GM06990 (cell line): Measurements from ENCODE around the gene RHOC.

ENCODE experiments used
- DNase-seq: peaks from one replicate; pipeline ENCODE4 v3.0.0-alpha.2; 2011; ENCODE audit not compliant: insufficient read length; ENCODE audit errors: extremely low read depth
- H3K27me3 ChIP-seq: replicated peaks from 2 replicates; pipeline ENCODE4 v1.6.0; 2011; ENCODE audit warnings: low read length; ENCODE audit not compliant: control insufficient read depth, insufficient read depth
- H3K36me3 ChIP-seq: 2 replicates; pipeline ENCODE4 v1.5.1; 2011; ENCODE audit warnings: low read length; ENCODE audit not compliant: control insufficient read depth, insufficient read depth
- H3K4me3 ChIP-seq: replicated peaks from 2 replicates; pipeline ENCODE4 v1.5.1; 2011; ENCODE audit warnings: low read depth, mild to moderate bottlenecking, control low read depth, low read length
- TF ChIP-seq, protein P1 (sequence below): IDR thresholded peaks from 2 replicates; pipeline ENCODE4 v1.5.1; 2011; ENCODE audit warnings: low read length, control low read depth, mild to moderate bottlenecking, inconsistent platforms; ENCODE audit not compliant: insufficient read depth, poor library complexity, severe bottlenecking

Gene RHOC

GRCh38 chr1:112707221-112708001 lies 484 bp upstream of the RHOC start:
- peak overlapping the region; percentile 85 for H3K4me3 ChIP-seq
- DNase-seq = peak; percentile 84
- H3K36me3 ChIP-seq = 0 out of 2 replicates have a peak, but pooled peaks cover 2% of the 10 kb centered on the region
- TF ChIP-seq, protein P1, sequence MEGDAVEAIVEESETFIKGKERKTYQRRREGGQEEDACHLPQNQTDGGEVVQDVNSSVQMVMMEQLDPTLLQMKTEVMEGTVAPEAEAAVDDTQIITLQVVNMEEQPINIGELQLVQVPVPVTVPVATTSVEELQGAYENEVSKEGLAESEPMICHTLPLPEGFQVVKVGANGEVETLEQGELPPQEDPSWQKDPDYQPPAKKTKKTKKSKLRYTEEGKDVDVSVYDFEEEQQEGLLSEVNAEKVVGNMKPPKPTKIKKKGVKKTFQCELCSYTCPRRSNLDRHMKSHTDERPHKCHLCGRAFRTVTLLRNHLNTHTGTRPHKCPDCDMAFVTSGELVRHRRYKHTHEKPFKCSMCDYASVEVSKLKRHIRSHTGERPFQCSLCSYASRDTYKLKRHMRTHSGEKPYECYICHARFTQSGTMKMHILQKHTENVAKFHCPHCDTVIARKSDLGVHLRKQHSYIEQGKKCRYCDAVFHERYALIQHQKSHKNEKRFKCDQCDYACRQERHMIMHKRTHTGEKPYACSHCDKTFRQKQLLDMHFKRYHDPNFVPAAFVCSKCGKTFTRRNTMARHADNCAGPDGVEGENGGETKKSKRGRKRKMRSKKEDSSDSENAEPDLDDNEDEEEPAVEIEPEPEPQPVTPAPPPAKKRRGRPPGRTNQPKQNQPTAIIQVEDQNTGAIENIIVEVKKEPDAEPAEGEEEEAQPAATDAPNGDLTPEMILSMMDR = peak; percentile 97
- H3K27me3 ChIP-seq = no peaks in the 10 kb centered on the region

DNA sequence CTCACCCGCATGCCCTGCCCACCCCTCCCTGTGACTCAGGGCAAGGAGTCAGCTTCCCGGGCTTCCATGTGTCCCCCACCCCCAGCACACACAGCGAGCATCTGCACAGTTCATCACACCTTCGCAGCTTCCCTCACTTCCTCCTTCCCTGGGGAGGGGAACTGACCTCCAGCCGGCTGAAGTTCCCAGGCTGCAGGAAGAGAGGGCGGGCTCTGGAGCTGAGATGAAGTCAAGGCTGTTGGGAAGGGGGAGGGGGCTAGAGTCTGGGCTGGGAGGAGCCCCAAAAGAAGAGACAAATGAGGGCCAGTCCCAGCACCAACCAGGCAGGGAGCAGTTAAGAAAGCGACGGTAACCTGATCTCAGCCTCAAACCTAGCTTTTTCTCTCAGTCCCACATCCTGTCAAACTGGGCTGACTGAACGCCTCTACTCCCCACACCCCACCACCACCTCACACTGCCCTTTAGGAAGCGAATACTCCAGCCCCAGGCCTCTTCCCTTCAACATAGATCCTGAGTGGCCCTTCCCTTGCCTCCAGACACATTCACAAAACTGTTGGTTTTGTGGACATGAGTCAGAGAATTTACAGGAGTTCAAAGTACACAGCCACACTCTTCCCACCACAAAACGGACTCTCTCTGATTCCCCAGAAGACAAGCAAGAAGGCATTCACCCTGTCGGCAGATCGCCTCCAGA lies 1.8 kb downstream of the RHOC start:
- no peaks in the 10 kb centered on the region for H3K27me3 ChIP-seq
- peak; percentile 75 for DNase-seq
- TF ChIP-seq, protein P1 = no peak
- peaks cover 12% of the 10 kb centered on the region for H3K36me3 ChIP-seq
- peak overlapping the region; percentile 85 for H3K4me3 ChIP-seq

DNA sequence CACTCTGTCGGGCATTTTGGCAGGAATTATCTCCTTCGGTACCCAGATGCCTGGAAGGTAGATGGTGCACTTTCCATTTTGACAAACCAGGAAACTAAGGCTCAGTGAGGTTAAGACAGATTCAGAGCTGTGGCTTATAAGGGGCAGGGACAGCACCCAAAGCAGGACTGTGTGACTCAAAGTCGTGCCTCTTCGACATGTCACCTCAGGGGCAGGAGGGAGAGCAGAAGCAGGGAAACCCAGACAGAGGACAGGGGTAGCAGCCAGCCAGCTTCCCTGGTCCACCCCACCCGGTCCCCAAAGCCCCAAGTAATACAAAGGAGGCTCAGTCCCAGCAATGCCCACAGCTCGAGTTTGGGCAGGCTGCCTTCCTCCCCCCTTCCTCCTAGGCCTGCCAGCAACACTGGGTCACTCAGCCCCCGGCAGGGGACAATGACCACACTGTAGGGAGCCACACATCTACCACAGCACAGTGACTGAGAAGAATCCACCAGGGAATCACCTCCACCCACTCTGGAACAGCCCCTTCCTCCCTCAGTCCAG lies 2.5 kb downstream of the RHOC start:
- peaks cover 16% of the 10 kb centered on the region for H3K36me3 ChIP-seq
- peak overlapping the region; percentile 85 for H3K4me3 ChIP-seq
- DNase-seq = no peak

GRCh38 chr1:112703706-112704105 lies 3.2 kb downstream of the RHOC start:
- Histone ChIP-seq H3K4me3 (no peak overlapping the region; the same call in 1 of the 2 replicates), H3K27me3 (no peaks in the 10 kb centered on the region), H3K36me3 (peaks cover 17% of the 10 kb centered on the region)
- TF ChIP-seq, protein P1 = no peak
- DNase-seq = no peak

More for the DNA sequence above, 2.5 kb downstream of the RHOC start:
- no peaks in the 10 kb centered on the region for H3K27me3 ChIP-seq
- TF ChIP-seq, protein P1 = no peak

DNA sequence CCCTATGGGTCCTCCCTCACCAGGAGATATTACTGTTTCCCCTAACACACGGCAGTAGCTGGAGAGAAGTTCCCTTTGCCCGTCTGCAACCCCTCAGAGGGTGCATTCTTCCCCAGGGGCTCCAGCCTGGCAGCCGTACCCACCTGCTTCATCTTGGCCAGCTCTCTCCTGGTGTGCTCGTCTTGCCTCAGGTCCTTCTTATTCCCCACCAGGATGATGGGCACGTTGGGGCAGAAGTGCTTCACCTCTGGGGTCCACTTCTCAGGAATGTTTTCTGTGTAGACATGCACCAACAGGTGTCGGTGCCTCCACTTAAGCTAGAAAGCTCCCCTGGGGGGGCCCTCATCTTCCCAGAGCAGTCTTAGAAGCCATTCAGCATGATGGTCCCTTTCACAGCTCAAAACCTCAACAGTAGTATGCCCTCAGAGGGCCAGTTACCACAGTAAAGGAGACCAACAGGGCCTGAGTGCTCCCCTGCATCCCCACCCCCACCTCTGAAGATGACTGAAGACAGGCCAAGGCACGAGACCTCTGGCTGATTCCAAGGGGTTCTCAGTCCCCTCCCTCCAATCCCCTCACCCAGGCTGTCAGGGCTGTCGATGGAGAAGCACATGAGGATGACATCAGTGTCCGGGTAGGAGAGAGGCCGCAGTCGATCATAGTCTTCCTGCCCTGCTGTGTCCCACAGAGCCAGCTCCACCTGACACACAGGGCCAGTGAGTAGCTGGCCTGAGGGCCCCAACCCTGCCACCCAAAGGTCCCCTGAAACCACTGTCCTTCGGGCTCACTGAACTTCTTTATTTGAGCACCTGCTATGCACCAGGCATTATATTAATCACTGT lies 4.3 kb downstream of the RHOC start:
- Histone ChIP-seq H3K36me3 (peaks cover 25% of the 10 kb centered on the region), H3K4me3 (no peak overlapping the region), H3K27me3 (no peaks in the 10 kb centered on the region)
- TF ChIP-seq, protein P1 = no peak
- no peak for DNase-seq
